ENCODE data around the gene AP3S1.

AP3S1 gene

DNA sequence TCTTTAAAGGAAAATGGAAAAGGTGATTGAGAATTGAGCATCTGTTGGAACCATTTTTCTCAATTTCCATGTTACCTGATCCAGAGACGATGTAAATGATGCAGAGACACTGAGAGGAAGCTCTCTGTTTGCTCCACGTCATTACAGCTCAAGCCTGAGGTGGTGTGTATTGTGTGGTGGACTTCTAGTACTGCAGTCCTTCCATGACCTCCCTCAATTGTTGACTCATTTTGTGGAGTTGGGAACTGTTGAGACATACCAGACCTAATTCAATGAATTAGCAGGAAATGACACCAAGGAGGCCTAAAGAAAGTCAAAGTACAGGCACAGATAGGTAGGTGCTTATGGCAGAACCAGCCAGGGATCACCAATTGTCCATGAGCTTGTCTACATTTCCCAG is 104.9 kb downstream of the AP3S1 start:
- no peak for DNase-seq

DNA sequence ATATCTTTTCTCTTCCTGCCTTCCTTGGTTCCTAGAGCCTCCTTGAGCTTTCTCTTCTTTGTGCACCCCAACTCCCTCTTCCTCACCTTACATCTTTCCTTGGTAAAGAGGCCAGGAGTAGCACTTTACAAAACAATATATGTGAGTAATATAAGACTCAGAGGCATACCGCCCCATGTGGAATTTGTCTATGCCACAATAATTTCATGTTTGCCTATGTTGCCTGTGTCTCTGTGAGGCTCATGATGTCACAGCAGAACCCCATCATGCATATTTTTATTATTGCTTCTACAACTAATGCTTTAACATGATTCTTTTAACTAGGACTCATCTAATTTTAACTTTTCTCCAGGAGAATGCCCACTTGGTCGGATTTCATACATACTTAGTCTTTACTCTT is 105.5 kb downstream of the AP3S1 start:
- no peak for DNase-seq

- peak in 1 of 2 experiments; percentile 57 for DNase-seq
Measured at GRCh38 chr5:115948091-115948534, 106.4 kb downstream of the AP3S1 start.

DNA sequence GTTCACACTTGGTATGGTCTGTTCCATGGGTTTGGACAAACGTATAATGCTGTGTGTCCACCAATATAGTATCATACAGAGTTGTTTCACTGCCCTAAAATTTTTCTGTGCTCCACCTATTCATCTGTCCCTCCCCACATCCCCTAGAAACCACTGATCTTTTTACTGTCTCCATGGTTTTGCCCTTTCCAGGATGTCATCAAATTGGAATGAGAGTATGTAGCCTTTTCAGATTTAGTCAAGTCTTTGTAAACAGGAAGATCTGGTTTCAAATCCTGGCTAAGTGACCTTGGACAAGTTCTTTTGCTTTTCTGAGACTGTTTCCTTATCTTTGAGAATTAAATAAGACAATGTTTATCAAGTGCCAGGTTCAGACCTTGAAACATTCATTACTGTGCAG is 107.4 kb downstream of the AP3S1 start:
- no peak for DNase-seq

GRCh38 chr5:115952588-115952987 is 110.9 kb downstream of the AP3S1 start:
- no peak for DNase-seq

DNA sequence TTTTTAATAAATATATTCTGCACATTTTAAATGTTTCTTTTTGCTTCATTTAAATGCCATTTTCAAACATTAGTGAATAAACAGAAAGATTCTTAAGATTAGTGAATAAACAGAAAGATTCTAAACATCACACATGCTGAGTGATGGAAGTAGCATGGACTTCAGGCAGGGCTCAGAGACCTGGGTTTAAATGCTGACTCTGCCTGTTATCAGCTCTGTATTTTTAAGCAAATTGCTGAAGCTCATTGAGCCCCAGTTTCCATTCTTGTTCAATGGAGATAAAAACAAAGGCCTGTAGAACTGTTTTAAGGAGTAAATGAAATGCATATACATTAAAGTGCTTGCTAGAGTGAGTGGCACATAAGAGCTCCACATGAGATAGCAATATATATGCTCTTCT is 112.4 kb downstream of the AP3S1 start:
- no peak for DNase-seq

DNA sequence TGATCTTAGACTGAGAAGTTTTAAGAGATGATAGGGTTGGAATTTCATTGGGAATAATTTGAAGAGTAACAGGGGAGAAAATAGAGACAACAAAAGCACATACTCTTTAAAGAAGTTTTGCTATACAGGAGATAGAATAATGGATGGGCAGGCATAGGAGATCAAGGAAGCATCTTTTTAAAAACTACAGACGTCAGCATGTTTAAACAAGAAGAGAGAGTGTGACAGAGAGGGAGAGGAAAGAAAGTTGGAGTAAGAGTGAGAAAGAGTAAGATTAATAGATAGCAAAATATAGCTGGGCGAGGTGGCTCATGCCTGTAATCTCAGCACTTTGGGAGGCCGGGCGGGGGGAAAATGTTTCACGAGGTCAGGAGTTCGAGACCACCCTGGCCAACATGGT is 115.2 kb downstream of the AP3S1 start:
- DNase-seq: no peak

DNA sequence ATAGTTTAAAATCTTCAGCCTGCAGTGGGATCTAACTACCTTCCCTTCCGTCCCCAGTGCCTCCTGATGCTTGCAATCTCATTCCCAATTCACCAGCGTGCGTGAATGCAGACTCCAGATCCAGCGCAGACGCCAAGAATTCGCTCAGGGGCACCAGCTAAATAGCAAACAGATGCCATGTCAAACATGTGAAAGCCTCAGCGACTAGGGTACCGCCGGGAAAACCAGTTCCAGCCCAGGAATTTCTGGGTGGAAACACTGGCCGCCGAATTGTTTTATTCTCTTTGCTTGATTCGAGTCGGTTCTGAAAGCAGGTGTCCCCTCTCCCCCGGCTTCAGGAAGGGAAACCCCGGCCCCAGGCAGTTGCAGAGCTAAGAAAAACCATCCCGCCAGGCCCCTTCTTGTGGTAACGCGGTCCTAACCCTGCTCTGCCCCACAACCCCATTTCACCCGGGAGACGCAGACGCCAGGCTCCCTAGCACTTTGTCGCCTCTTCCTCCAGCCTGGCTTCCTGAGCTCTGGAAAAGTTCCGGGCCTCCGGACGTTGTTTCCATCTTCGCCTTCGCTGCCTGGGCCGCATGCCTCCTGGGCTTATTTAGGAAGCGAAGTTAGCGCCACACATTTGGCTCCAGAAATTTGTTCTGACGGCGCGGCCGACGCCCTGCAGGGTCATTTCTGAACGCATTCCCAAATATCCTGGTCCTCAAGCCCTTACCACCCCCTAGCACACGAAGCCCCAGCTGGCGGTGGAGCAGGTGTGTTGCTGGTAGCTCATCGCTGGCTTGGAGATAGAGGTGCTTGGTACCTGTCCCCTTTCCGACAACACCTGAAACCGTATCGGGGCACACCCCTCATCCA is 119.9 kb downstream of the AP3S1 start:
- no peak for DNase-seq

GRCh38 chr5:115962239-115962564 is 120.5 kb downstream of the AP3S1 start, which contains the start of gene LVRN:
Gene LVRN, plus strand, starts transcription at chr5:115962475. Its CDS starts 143 bp downstream, at chr5:115962618.
- DNase-seq: no peak

DNA sequence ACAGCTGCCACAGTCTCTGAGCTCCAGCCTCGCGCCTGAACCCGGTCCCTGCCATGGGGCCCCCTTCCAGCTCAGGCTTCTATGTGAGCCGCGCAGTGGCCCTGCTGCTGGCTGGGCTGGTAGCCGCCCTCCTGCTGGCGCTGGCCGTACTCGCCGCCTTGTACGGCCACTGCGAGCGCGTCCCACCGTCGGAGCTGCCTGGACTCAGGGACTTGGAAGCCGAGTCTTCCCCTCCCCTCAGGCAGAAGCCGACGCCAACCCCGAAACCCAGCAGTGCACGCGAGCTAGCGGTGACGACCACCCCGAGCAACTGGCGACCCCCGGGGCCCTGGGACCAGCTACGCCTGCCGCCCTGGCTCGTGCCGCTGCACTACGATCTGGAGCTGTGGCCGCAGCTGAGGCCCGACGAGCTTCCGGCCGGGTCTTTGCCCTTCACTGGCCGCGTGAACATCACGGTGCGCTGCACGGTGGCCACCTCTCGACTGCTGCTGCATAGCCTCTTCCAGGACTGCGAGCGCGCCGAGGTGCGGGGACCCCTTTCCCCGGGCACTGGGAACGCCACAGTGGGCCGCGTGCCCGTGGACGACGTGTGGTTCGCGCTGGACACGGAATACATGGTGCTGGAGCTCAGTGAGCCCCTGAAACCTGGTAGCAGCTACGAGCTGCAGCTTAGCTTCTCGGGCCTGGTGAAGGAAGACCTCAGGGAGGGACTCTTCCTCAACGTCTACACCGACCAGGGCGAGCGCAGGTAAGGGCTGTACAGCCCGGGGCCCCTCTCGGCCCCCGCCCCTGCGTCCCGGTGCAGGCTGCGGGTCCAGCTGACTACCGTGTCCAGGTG is 121.0 kb downstream of the AP3S1 start:
- DNase-seq: no peak

DNA sequence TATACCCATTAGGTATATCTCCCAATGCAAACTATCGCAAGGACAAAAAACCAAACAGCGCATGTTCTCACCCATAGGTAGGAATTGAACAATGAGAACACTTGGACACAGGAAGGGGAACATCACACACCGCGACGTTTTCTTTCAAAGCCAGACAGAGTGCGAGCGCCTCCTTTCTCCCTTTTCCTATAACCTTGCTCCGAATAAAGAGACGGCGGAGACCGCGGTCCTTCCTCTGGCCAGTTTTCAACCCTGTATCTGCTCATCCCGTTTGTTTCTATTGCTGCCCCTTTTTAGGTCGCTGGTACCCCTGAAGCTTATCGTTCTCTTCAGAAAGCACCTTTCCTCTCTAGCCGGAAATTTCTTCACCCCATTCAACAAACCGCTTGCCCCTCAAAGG is 121.8 kb downstream of the AP3S1 start:
- DNase-seq: no peak
